GM04503 (cell line): ENCODE measurements around the gene ANGPTL2.

Experiments
- DNase-seq: peaks from one replicate; pipeline ENCODE4 v3.0.0-alpha.2; 2012; ENCODE audit warnings: low read depth

Gene ANGPTL2

GRCh38 chr9:127093319-127094020, 29.0 kb downstream of the ANGPTL2 start:
- DNase-seq: no peak

GRCh38 chr9:127092041-127092608, 30.3 kb downstream of the ANGPTL2 start:
- no peak for DNase-seq

GRCh38 chr9:127091526-127091925, 30.9 kb downstream of the ANGPTL2 start:
- no peak for DNase-seq

GRCh38 chr9:127090341-127090985, 32.0 kb downstream of the ANGPTL2 start:
- no peak for DNase-seq

GRCh38 chr9:127089631-127090081, 32.8 kb downstream of the ANGPTL2 start:
- DNase-seq: no peak

GRCh38 chr9:127088724-127089615, 33.5 kb downstream of the ANGPTL2 start:
- DNase-seq: no peak

GRCh38 chr9:127087836-127088235, 34.6 kb downstream of the ANGPTL2 start:
- DNase-seq: no peak

GRCh38 chr9:127087411-127087810, 35.0 kb downstream of the ANGPTL2 start:
- no peak for DNase-seq

- DNase-seq: no peak
These were observed 35.7 kb downstream of the ANGPTL2 start for GRCh38 chr9:127086771-127087170.

- no peak for DNase-seq
These were observed 37.2 kb downstream of the ANGPTL2 start for GRCh38 chr9:127085186-127085585.

- no peak for DNase-seq
These were observed 38.1 kb downstream of the ANGPTL2 start for GRCh38 chr9:127084076-127085039.

GRCh38 chr9:127083138-127083980, 39.1 kb downstream of the ANGPTL2 start:
- DNase-seq: no peak

- DNase-seq: no peak
These were observed 40.9 kb downstream of the ANGPTL2 start for GRCh38 chr9:127081250-127082185.

GRCh38 chr9:127079446-127080140, 42.8 kb downstream of the ANGPTL2 start:
- no peak for DNase-seq

GRCh38 chr9:127078988-127079387, 43.4 kb downstream of the ANGPTL2 start:
- no peak for DNase-seq

- DNase-seq: no peak
These were observed 44.1 kb downstream of the ANGPTL2 start for GRCh38 chr9:127078336-127078735.

- DNase-seq: no peak
These were observed 44.8 kb downstream of the ANGPTL2 start for GRCh38 chr9:127077644-127077946.

GRCh38 chr9:127076860-127077643, 45.4 kb downstream of the ANGPTL2 start:
- DNase-seq: no peak
